GM21786 (cell line): ENCODE results near the gene SOX30.

Source experiments
- ATAC-seq: cut with Tn5 transposase; IDR thresholded peaks from one replicate; pipeline ENCODE4 v1.9.1; 2021; ENCODE audit not compliant: unreplicated experiment

Gene SOX30

GRCh38 chr5:157610990-157611389 is 41.2 kb downstream of the SOX30 start:
- no peak for ATAC-seq

DNA sequence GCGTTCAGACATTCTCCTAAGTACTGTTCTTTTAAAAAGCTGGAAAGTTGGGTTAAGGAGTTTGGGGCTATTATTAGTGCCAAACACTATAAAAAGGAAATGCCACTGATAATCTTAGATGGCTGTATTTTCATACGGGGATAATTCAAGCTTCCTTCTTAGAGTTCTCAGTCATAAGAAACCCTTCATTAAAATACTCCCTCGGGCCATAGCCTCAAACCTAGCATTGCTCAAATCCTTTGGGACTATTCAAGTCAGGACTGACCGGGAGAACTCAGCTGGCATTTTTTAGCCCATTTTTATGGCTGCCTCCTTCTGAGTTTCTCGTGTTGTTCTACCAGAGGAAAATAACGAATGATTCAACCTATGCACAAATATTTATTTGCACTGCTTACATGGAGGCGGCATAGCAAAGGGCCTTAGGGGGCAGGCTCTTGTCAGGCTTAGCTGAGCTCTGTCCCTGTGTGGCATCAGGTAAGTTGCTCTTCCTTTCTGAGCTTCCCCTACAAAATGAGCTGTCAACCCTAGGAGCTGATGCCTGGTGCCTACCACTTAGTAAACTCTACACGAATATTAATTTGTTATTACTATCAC is 43.2 kb downstream of the SOX30 start:
- ATAC-seq: no peak

DNA sequence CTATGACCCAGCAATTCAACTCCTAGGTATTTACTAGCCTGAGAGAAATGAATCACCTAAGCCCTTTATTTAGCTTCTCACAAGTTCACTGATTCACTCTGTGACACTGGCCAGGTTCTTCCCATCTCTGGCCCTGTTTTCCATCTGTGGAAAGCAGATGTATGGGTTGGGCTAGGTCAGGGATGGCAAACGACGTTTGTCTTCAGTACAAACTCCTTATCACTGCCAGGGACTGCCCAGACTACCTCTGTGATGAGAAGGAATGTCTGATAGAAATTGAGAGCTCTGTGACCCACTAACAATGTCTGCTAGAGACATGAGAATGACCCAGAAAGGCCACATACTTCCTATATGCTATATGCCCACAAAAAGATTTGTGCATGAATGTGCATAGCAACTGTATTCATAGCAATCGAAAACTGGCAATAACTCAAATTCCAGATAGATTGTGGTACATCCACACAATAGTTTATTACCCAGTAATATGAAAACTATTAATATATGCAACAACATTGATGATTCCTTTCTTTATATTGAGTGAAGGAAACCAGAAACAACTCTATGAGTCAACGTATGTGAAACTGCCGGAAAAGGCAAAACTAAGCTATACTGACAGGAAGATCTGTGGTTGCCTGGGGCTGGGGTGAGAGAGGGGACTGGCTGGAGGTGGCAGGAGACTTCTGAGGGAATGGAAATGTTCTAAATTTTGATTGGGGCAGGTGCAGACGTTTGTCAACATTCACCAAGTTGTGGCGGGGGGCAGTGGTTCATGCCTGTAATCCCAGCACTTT is 44.7 kb downstream of the SOX30 start:
- peak; percentile 49 for ATAC-seq

DNA sequence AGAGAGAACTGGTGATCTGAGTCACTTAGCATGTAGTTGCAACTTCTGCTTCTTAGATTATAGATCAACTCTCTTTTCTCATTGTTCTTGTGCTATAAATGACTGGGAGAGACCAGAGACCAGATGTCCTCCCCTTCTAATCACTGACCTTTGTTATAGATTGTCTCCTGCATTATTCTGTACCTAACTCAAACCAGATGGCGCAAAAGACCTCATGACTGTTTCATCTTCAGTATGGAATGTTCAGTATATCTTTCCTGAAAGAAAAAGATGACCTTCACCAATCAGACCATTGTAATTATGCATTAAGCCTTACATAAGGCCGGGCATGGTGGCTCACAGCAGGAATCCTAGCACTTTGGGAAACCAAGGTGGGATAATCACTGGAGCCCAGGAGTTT is 46.2 kb downstream of the SOX30 start:
- no peak for ATAC-seq

DNA sequence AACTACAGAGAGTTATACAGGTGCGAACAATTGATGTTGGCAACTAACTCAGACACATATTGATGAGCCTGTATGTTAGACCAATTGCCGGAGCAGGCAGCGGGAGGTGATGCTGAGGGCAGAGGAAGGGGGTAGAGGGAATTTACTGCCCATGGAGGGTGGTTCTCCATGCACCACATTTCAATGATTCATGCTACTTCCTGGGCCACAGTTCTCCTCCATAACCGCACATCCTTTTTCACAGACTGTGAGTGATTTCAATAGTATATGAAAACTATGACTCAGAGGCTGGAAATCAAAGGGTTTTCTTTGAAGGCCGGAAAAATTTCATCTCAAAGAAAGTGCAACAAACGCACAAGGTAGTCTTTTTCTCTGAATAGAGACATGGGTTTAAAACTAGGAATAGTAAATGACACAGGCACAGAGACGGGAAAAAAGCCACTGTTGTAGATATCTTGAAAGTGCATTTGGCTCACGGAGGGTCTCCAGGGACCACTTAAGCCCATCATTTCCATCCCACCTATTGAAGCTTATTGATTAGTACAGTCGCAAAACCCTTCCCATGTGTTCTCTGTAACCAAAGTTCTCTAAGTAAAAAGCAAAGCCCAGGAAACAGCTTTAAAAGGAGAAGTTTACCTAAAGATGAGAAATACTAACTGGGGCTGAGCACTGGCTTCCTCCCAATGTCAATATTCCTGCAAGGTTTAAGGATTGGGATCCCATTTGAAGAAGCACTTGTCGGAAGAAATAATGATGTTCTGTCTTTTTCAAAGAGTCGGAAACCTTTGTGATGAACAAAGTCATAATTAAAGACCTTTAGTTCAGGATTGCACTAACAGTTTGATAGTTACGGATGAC is 48.7 kb downstream of the SOX30 start:
- no peak for ATAC-seq

DNA sequence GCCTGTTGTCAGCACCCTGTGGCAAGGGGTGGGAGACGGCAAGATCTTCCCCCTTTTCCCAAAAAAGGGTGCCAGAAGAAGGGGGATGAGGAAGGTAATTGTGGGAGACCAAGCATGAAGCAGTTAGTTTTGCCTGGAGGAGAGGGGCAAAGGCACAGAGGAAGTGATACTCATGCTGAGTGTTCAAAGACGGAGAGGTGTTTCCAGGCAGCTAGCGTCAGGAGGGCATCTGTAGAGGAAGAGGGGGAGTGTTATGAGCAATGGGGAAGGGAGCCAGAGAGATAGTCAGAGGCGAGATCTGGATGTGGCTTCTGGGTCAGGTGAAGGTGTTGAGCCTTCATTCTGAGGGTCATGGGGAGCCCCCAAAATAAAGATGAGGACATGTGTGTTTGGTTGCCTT is 49.7 kb downstream of the SOX30 start:
- ATAC-seq: peak; percentile 66

GRCh38 chr5:157600252-157600651 is 52.0 kb downstream of the SOX30 start:
- no peak for ATAC-seq

- ATAC-seq: no peak
Observed at GRCh38 chr5:157599565-157599964, 52.7 kb downstream of the SOX30 start.

- no peak for ATAC-seq
Observed at GRCh38 chr5:157598350-157598936, 53.8 kb downstream of the SOX30 start.

GRCh38 chr5:157597277-157597676 is 55.0 kb downstream of the SOX30 start:
- ATAC-seq: peak; percentile 23

DNA sequence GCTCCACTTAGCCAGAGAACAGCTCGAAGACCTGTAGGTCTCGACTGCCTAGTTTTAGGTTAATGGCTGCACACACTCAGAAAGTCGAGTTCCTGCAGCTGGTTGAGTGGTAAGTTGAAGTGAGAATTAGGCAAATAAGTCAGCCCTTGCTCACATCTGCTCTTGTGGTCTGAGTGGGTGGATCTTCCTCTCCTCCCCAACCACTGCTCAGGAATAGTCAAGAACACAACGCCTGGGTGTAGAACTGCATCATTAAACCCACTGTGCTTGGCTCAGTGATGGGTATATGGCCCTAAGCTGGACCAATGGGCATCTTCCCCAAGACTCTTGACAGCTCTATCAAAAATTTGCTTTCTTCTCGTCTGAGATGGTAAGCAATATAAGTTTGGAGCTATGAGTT is 55.8 kb downstream of the SOX30 start:
- ATAC-seq: peak; percentile 80

GRCh38 chr5:157594675-157595459 is 57.4 kb downstream of the SOX30 start:
- no peak for ATAC-seq

DNA sequence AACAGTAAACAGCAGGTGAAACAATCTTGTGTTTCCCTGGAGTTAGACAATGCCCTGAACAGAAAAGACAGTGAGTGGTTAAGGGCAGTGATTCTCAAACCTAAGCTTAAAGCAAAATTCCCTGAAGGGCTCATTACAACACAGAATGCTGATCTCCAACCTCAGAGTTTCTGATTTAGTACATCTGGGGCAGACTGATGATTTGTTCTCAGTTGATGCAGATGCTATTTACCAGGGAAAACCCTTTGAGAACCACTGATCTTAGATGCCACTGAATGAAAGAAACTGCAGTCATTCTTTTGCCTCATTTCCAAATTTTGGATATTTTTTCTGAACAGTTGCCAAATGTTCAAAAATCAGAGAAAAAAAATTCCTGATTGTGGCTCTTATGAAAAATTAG is 58.0 kb downstream of the SOX30 start:
- ATAC-seq: no peak

DNA sequence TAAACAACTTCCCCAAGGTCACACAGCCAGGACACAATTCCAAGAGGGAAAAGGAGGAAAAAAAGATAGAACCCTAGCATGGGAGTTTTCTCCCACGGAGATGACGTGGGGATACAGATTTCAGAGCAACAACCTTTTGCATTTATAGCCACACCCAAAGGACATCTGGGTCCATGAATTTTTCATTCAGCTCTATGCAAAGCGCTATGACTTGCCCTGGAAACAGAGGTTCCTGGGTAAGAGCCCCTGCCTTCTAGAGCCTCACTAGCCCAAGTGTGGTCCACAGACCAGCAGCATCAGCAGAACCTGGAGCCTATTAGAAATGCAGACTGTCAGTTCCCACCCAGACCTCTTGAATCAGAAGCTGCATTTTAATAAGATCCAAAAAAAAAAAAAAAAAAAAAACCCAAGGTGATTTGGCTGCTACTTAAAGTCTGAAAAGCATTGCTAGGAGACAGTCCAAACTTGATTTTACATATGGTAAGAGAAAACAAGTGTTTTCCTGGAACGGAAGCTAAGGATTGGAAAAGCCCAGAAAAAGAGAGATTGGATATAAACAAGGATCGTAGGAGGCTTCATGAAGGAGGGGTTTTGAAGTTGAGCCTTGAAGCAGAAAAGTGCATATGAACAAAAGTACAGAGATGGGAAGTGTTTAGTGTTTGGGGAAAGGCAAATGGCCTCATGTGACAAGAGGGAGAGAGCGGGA is 59.0 kb downstream of the SOX30 start:
- no peak for ATAC-seq

DNA sequence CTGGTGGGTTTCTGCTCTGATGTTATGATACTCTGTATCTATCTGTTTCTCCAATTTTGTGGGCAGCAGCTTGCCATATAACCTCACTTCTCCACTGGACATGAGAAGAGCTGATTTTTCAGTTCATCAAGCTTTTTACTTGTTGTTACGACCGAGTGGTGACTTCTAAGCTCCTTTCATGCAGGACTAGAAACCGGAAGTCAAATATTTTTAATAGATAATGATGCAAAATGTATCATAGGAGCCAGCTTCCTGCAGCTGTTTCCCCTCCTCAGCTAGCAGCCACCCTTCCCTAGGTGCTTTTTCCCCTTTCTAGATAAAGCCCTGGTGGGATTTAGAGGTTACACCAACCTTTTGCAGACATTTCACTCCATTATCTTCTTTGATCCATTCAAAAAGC is 59.6 kb downstream of the SOX30 start:
- no peak for ATAC-seq

DNA sequence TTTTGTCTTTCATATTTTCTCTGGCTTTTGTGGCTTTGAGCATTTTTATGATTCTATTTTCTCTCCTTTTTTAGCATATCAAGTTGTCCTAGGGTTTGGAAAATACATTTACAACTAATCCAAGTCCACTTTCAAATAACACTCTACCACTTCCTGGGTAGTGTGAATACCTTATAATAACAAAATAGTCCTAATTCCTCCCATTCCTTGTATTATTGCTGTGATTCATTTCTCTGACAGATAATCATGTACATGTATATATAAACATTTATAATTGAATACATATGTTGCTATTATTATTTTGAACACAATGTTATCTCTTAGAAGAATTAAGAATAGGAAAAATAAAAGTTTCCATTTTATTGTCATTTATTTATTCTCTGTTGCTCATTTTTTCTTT is 61.8 kb downstream of the SOX30 start:
- no peak for ATAC-seq

DNA sequence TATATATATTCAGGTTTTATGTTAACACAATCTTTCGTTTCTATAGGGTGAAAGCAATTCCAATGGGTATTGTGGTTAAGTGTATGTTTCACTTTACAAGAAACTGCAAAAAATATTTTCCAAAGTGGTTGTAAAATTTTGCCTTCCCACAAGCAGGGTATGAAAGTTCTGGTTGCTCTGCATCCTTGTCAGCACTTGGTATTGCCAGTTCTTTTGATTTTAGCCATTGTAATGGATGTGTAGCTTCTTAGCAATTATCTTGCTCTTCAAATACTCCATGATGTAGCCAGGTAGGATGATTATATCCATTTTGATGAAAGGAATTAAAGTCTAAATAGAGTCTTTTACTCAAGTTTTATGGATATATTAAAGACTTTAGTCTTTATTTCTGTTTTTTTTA is 67.6 kb downstream of the SOX30 start:
- ATAC-seq: no peak

GRCh38 chr5:157582731-157583620 is 69.3 kb downstream of the SOX30 start:
- peak; percentile 66 for ATAC-seq

GRCh38 chr5:157581901-157582300 is 70.3 kb downstream of the SOX30 start:
- no peak for ATAC-seq
